Fibroblast of lung (primary cell): ENCODE data around the gene UBE2E2. TPM values are rescaled to one million over a fixed set of nuclear protein-coding genes. Genes with fewer than 3 reads are reported as not detected.

Experiments
- DNase-seq, 2 donors: peaks; one replicate each; pipeline versions ENCODE4 v3.0.0 to v3.0.0-alpha.2; 2010; ENCODE audit warnings: low read depth in 2 of 2
- H2AFZ ChIP-seq: 2 replicates; pipeline ENCODE4 v1.5.1; 2012; ENCODE audit warnings: low read length, control low read depth, inconsistent platforms
- H3K27ac ChIP-seq: 2 replicates; pipeline ENCODE4 v1.5.1; 2011; ENCODE audit warnings: low read length, control low read depth; ENCODE audit not compliant: insufficient read depth
- H3K27me3 ChIP-seq: 2 replicates; pipeline ENCODE4 v1.5.1; 2011; ENCODE audit warnings: mild to moderate bottlenecking, low read length; ENCODE audit not compliant: control insufficient read depth, insufficient read depth
- H3K36me3 ChIP-seq: 2 replicates; pipeline ENCODE4 v1.5.1; 2011; ENCODE audit warnings: low read length; ENCODE audit not compliant: control insufficient read depth, insufficient read depth
- H3K4me1 ChIP-seq: 2 replicates; pipeline ENCODE4 v1.5.1; 2011; ENCODE audit warnings: low read length; ENCODE audit not compliant: control insufficient read depth, insufficient read depth; ENCODE audit errors: extremely low read depth
- H3K4me2 ChIP-seq: 2 replicates; pipeline ENCODE4 v1.5.1; 2011; ENCODE audit warnings: low read length, control low read depth; ENCODE audit not compliant: insufficient read depth; ENCODE audit errors: extremely low read depth
- H3K4me3 ChIP-seq, 4 experiments: fragments of 200-600 bp in 1 of 4; sonication (generic) in 1 of 4; replicated peaks in 1 of 4; 2 replicates each; pipeline ENCODE4 v1.5.1; 2011 to 2016; ENCODE audit warnings: low read length in 4 of 4, low read depth in 3 of 4, mild to moderate bottlenecking in 3 of 4, control low read depth in 2 of 4, inconsistent platforms in 1 of 4, mixed read lengths in 1 of 4; ENCODE audit not compliant: insufficient read depth in 1 of 4; ENCODE audit errors: control extremely low read depth in 1 of 4
- H3K79me2 ChIP-seq: 2 replicates; pipeline ENCODE4 v1.5.1; 2012; ENCODE audit warnings: mild to moderate bottlenecking, low read length, inconsistent platforms; ENCODE audit not compliant: control insufficient read depth, insufficient read depth
- H3K9ac ChIP-seq: 2 replicates; pipeline ENCODE4 v1.5.1; 2011; ENCODE audit warnings: mild to moderate bottlenecking, low read length, control low read depth; ENCODE audit not compliant: insufficient read depth
- H3K9me3 ChIP-seq: 2 replicates; pipeline ENCODE4 v1.5.1; 2012; ENCODE audit warnings: low read depth, low read length; ENCODE audit not compliant: control insufficient read depth, insufficient read depth
- H4K20me1 ChIP-seq: 2 replicates; pipeline ENCODE4 v1.5.1; 2011; ENCODE audit warnings: low read length; ENCODE audit not compliant: control insufficient read depth, insufficient read depth; ENCODE audit errors: extremely low read depth
- CTCF ChIP-seq, 2 donors: IDR thresholded peaks in 1 of 2; conservative IDR thresholded peaks in 1 of 2; 1 replicate in 1 of 2; 2 replicates in 1 of 2; pipeline ENCODE4 v1.5.1; 2011 to 2012; ENCODE audit warnings: low read length in 2 of 2, control low read depth in 1 of 2, inconsistent platforms in 1 of 2, low read depth in 1 of 2, mild to moderate bottlenecking in 1 of 2
- EZH2 ChIP-seq: IDR thresholded peaks from 2 replicates; pipeline ENCODE4 v1.5.1; 2012; ENCODE audit warnings: low read length, control low read depth, mild to moderate bottlenecking; ENCODE audit errors: missing control alignments
- polyA plus RNA-seq, 2 donors: library from polyadenylated mRNA; depleted of rRNA in 1 of 2; stranded (reverse) in 1 of 2; unstranded in 1 of 2; fragments of >200 nt; gene quantifications; 2 replicates each; pipeline ENCODE4 v1.2.1, GENCODE V29; 2011 to 2012; ENCODE audit warnings: missing spikeins in 1 of 2
- total RNA-seq: library from RNA; depleted of rRNA; stranded (reverse); fragments of >200 nt; gene quantifications from 2 replicates; pipeline ENCODE4 v1.2.1, GENCODE V29; 2014

The UBE2E2 gene
- total and polyA plus RNA-seq, 2 donors (not counting 1 experiment from before 2014, with no cell fraction given), result 79.8 to 127 TPM

GRCh38 chr3:23199649-23200048 lies 3.5 kb upstream of the UBE2E2 start:
- Histone ChIP-seq H3K9me3 (no peaks in the 10 kb centered on the region), H3K36me3 (no peaks in the 10 kb centered on the region), H3K9ac (no peak overlapping the region), H3K27me3 (peaks cover 9% of the 10 kb centered on the region), H3K79me2 (peaks cover 13% of the 10 kb centered on the region), H3K27ac (no peak overlapping the region), H4K20me1 (no peaks in the 10 kb centered on the region), H3K4me2 (no peak overlapping the region), H3K4me1 (peaks cover 2% of the 10 kb centered on the region), H2AFZ (no peak overlapping the region), H3K4me3 (no peak overlapping the region)
- DNase-seq, result no peak
- TF ChIP-seq CTCF (conservative IDR thresholded peaks at IDR 0.05 in 1 of 2, IDR thresholded peaks at IDR 0.05 in 1 of 2; ENCODE audit: low read depth in 1 of 2, low read length in 2 of 2) (no peak), EZH2 (no peak)

GRCh38 chr3:23201154-23201838 lies 1.8 kb upstream of the UBE2E2 start:
- Histone ChIP-seq H4K20me1 (no peaks in the 10 kb centered on the region), H3K9ac (no peak overlapping the region), H3K27ac (no peak overlapping the region), H3K4me2 (no peak overlapping the region), H3K79me2 (peaks cover 27% of the 10 kb centered on the region), H3K4me1 (peaks cover 2% of the 10 kb centered on the region), H2AFZ (no peak overlapping the region), H3K27me3 (peaks cover 4% of the 10 kb centered on the region), H3K36me3 (no peaks in the 10 kb centered on the region), H3K9me3 (no peaks in the 10 kb centered on the region), H3K4me3 (no peak overlapping the region)
- TF ChIP-seq EZH2, result no peak
- no peak for TF ChIP-seq CTCF (conservative IDR thresholded peaks at IDR 0.05 in 1 of 2, IDR thresholded peaks at IDR 0.05 in 1 of 2; ENCODE audit: low read depth in 1 of 2, low read length in 2 of 2)
- DNase-seq, result no peak

GRCh38 chr3:23202203-23202920 lies 765 bp upstream of the UBE2E2 start:
- TF ChIP-seq EZH2 (no peak), CTCF (conservative IDR thresholded peaks at IDR 0.05 in 1 of 2, IDR thresholded peaks at IDR 0.05 in 1 of 2; ENCODE audit: low read depth in 1 of 2, low read length in 2 of 2) (no peak)
- Histone ChIP-seq H3K36me3 (no peaks in the 10 kb centered on the region), H3K79me2 (peaks cover 37% of the 10 kb centered on the region), H3K9ac (peak overlapping the region; percentile 67), H4K20me1 (no peaks in the 10 kb centered on the region), H3K4me1 (peaks cover 2% of the 10 kb centered on the region), H3K4me3 (peak overlapping the region; percentile 66 to 72 (median 71)), H2AFZ (peak overlapping the region; percentile 73), H3K9me3 (no peaks in the 10 kb centered on the region), H3K27ac (peak overlapping the region; percentile 61), H3K4me2 (peak overlapping the region; percentile 9), H3K27me3 (peaks cover 4% of the 10 kb centered on the region)
- DNase-seq, result peak; percentile 19 to 27
